Keratinocyte (primary cell): Measurements from ENCODE around the gene KCND2. TPM values are rescaled to one million over a fixed set of nuclear protein-coding genes. Genes with fewer than 3 reads are reported as not detected.

Experiments
- DNase-seq: peaks from one replicate; pipeline ENCODE4 v3.0.0-alpha.2; 2011; ENCODE audit warnings: low read depth, missing footprints, low spot score
- FAIRE-seq: peaks from 2 replicates; lab custom pipeline; 2011; peaks lifted over from hg19 to GRCh38; lab: Jason Lieb, UNC
- H2AFZ ChIP-seq: 2 replicates; pipeline ENCODE4 v1.6.0; 2012; ENCODE audit warnings: low read length, control low read depth, inconsistent platforms; ENCODE audit not compliant: control insufficient read depth
- H3K27ac ChIP-seq: 2 replicates; pipeline ENCODE4 v1.5.1; 2011; ENCODE audit warnings: low read length; ENCODE audit not compliant: control insufficient read depth, insufficient read depth
- H3K27me3 ChIP-seq: 3 replicates; pipeline ENCODE4 v1.6.0; 2011; ENCODE audit warnings: low read length; ENCODE audit not compliant: control insufficient read depth, insufficient read depth; ENCODE audit errors: extremely low read depth
- H3K36me3 ChIP-seq, 2 experiments: 2 replicates in 1 of 2; 3 replicates in 1 of 2; pipeline ENCODE4 v1.5.1; 2011; ENCODE audit warnings: low read length in 2 of 2, mild to moderate bottlenecking in 1 of 2; ENCODE audit not compliant: control insufficient read depth in 2 of 2, insufficient read depth in 2 of 2; ENCODE audit errors: extremely low read depth in 1 of 2
- H3K4me1 ChIP-seq: 3 replicates; pipeline ENCODE4 v1.5.1; 2011; ENCODE audit warnings: low read length; ENCODE audit not compliant: control insufficient read depth, insufficient read depth; ENCODE audit errors: extremely low read depth
- H3K4me2 ChIP-seq: 3 replicates; pipeline ENCODE4 v1.6.0; 2011; ENCODE audit warnings: low read depth, low read length; ENCODE audit not compliant: control insufficient read depth, insufficient read depth; ENCODE audit errors: extremely low read depth
- H3K4me3 ChIP-seq, 3 experiments: fragments of 200-600 bp in 1 of 3; sonication (generic) in 1 of 3; 2 replicates in 2 of 3; 3 replicates in 1 of 3; pipeline ENCODE4 v1.5.1; 2011 to 2016; ENCODE audit warnings: low read length in 3 of 3, mild to moderate bottlenecking in 3 of 3, control low read depth in 2 of 3, inconsistent platforms in 1 of 3, low read depth in 1 of 3, mixed read lengths in 1 of 3, mixed run types in 1 of 3, moderate library complexity in 1 of 3; ENCODE audit not compliant: control insufficient read depth in 2 of 3, insufficient read depth in 2 of 3; ENCODE audit errors: extremely low read depth in 1 of 3
- H3K79me2 ChIP-seq: 2 replicates; pipeline ENCODE4 v1.6.0; 2012; ENCODE audit warnings: low read length; ENCODE audit not compliant: control insufficient read depth, insufficient read depth
- H3K9ac ChIP-seq: 3 replicates; pipeline ENCODE4 v1.6.0; 2011; ENCODE audit warnings: low read length; ENCODE audit not compliant: control insufficient read depth, insufficient read depth; ENCODE audit errors: extremely low read depth
- H3K9me1 ChIP-seq: 3 replicates; pipeline ENCODE4 v1.6.0; 2011; ENCODE audit warnings: low read length; ENCODE audit not compliant: control insufficient read depth, insufficient read depth; ENCODE audit errors: extremely low read depth
- H3K9me3 ChIP-seq: 2 replicates; pipeline ENCODE4 v1.5.1; 2012; ENCODE audit warnings: low read depth, low read length; ENCODE audit not compliant: control insufficient read depth
- H4K20me1 ChIP-seq: 3 replicates; pipeline ENCODE4 v1.6.0; 2011; ENCODE audit warnings: low read length; ENCODE audit not compliant: control insufficient read depth, insufficient read depth; ENCODE audit errors: extremely low read depth
- EZH2 ChIP-seq: IDR thresholded peaks from one replicate; pipeline ENCODE4 v1.6.1; 2012; ENCODE audit warnings: inconsistent platforms, mild to moderate bottlenecking, low read length, moderate library complexity
- dilution Hi-C: fragments of 300-500 bp; cut with MboI; formaldehyde crosslinking; loops from one replicate; pipeline ENCODE4 v1.7.0; 2020; ENCODE audit warnings: low sequenced_read_pairs; ENCODE audit not compliant: extremely low pct_ligation_motif_present
- polyA plus RNA-seq, 5 experiments: library from polyadenylated mRNA; depleted of rRNA in 3 of 5; stranded (reverse) in 3 of 5; stranded (forward) in 1 of 5; unstranded in 1 of 5; fragments of >200 nt; gene quantifications; 1 replicate in 1 of 5; 2 replicates in 3 of 5; 3 replicates in 1 of 5; pipeline versions ENCODE4 v1.2.1 to v1.2.3, GENCODE V29; 2011 to 2012; ENCODE audit warnings: missing spikeins in 2 of 5, low read depth in 1 of 5, low replicate concordance in 1 of 5
- TF ChIP-seq, protein P1 (sequence below), 3 experiments: IDR thresholded peaks in 1 of 3; conservative IDR thresholded peaks in 1 of 3; optimal IDR thresholded peaks in 1 of 3; 2 replicates in 2 of 3; 3 replicates in 1 of 3; pipeline versions ENCODE3 to v1.5.1; 2011; ENCODE audit warnings: low read length in 3 of 3, mild to moderate bottlenecking in 3 of 3, moderate library complexity in 2 of 3, control low read depth in 1 of 3, inconsistent platforms in 1 of 3; ENCODE audit not compliant: insufficient read depth in 2 of 3; ENCODE audit errors: extremely low read depth in 1 of 3

The KCND2 gene
- polyA plus RNA-seq, 1 donor (not counting 4 experiments of a cell fraction or from before 2014, with no cell fraction given): not detected

DNA sequence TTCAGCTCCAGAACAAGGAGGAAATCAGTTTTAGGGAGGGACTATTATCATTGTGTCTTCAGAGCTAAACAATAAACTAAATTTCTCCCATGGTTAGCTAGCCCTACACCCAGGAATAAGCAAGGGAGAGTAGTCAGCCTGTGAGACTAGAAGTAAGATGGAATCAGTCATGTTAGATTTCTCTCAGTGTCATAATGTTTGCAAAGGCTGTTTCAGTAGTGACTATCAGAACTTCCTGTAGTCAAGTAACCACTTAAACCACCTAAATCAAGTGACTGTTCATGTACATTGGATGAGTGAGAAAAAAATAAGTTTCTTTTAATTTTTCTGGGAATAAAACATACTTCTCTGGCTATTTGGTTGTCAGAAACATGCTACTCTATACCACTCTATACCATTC is 121.6 kb downstream of the KCND2 start:
- Histone ChIP-seq H3K27ac (no peak overlapping the region), H3K9ac (no peak overlapping the region), H3K9me3 (no peaks in the 10 kb centered on the region), H3K9me1 (no peaks in the 10 kb centered on the region), H3K4me1 (no peaks in the 10 kb centered on the region), H2AFZ (no peak overlapping the region), H3K4me3 (no peak overlapping the region), H3K79me2 (no peaks in the 10 kb centered on the region), H3K36me3 (no peaks in the 10 kb centered on the region), H3K27me3 (no peaks in the 10 kb centered on the region), H4K20me1 (no peaks in the 10 kb centered on the region), H3K4me2 (no peak overlapping the region)
- no peak for TF ChIP-seq EZH2
- TF ChIP-seq, protein P1, sequence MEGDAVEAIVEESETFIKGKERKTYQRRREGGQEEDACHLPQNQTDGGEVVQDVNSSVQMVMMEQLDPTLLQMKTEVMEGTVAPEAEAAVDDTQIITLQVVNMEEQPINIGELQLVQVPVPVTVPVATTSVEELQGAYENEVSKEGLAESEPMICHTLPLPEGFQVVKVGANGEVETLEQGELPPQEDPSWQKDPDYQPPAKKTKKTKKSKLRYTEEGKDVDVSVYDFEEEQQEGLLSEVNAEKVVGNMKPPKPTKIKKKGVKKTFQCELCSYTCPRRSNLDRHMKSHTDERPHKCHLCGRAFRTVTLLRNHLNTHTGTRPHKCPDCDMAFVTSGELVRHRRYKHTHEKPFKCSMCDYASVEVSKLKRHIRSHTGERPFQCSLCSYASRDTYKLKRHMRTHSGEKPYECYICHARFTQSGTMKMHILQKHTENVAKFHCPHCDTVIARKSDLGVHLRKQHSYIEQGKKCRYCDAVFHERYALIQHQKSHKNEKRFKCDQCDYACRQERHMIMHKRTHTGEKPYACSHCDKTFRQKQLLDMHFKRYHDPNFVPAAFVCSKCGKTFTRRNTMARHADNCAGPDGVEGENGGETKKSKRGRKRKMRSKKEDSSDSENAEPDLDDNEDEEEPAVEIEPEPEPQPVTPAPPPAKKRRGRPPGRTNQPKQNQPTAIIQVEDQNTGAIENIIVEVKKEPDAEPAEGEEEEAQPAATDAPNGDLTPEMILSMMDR (optimal IDR thresholded peaks at IDR 0.05 in 1 of 3, IDR thresholded peaks at IDR 0.05 in 1 of 3, conservative IDR thresholded peaks at IDR 0.05 in 1 of 3; ENCODE audit: extremely low read depth in 1 of 3, insufficient read depth in 2 of 3, low read length in 3 of 3): no peak
- no peak for FAIRE-seq
- no peak for DNase-seq
- dilution Hi-C loops: no loop called here

DNA sequence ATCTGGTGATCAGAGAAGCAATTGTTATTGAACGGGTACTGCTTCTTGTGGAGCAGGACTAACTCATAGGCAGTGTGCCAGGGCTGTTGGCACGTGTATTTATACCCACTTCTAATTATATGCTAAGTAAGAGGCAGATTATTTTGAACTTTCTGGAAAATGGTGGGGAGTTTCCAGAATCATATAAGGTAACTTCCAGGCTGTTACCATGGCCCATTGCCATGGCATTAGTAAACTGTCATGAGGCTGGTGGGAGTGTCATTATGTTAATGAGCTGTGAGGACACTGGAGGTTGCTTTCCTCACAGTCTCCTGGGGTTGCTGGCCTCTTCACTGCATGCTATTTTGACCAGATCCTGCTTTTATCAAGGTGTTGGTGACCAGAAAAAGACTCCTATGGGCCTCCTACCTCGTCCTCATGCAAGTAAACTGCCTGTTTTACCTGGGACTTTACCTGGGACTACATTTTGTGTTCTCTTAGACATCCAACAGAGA is 122.6 kb downstream of the KCND2 start:
- no peak for DNase-seq
- no peaks in the 10 kb centered on the region for H3K4me1 ChIP-seq
- H3K4me3 ChIP-seq: no peak overlapping the region
- no peaks in the 10 kb centered on the region for H3K79me2 ChIP-seq
- no peak overlapping the region for H3K9ac ChIP-seq
- no peaks in the 10 kb centered on the region for H3K9me3 ChIP-seq
- no peak overlapping the region for H3K4me2 ChIP-seq
- H3K27ac ChIP-seq: no peak overlapping the region
- H2AFZ ChIP-seq: no peak overlapping the region
- no peaks in the 10 kb centered on the region for H3K27me3 ChIP-seq
- H3K9me1 ChIP-seq: no peaks in the 10 kb centered on the region
- no peaks in the 10 kb centered on the region for H3K36me3 ChIP-seq
- TF ChIP-seq EZH2: no peak
- TF ChIP-seq, protein P1 (optimal IDR thresholded peaks at IDR 0.05 in 1 of 3, IDR thresholded peaks at IDR 0.05 in 1 of 3, conservative IDR thresholded peaks at IDR 0.05 in 1 of 3; ENCODE audit: extremely low read depth in 1 of 3, insufficient read depth in 2 of 3, low read length in 3 of 3): no peak
- dilution Hi-C loops: no loop called here
- no peak for FAIRE-seq
- H4K20me1 ChIP-seq: no peaks in the 10 kb centered on the region
